PC-9 (cell line): ENCODE results near the gene JDP2.

Source experiments
- EZH2 ChIP-seq: fragments of 200-600 bp; sonication (generic); IDR thresholded peaks from 2 replicates; pipeline ENCODE4 v1.8.0; 2017; ENCODE audit warnings: antibody characterized with exemption, low read depth
- TF ChIP-seq, protein P1 (sequence below): fragments of 200-600 bp; sonication (generic); conservative IDR thresholded peaks from 2 replicates; pipeline ENCODE4 v1.6.1; 2017; ENCODE audit warnings: mixed run types, antibody characterized with exemption, mild to moderate bottlenecking, moderate library complexity

DNA sequence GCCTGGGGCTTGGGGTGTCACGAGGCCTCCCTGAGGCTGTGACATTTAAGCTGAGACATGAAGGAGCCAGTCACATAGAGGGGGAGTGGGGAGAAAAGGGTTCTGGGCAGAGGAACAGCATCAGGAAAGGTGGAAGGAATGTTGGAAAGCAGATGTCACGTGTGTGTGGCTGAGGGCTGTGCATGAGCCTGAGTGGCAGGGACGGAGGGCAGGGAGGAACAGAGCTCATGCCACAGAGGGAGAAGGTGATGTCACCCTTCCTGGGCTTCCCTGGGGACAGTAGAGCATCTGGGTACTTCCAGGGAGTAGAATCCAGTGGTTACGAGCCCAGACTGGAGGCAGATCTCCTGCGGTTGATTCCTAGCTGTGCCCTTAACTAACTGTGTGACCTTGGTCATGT, 32.0 kb upstream of the JDP2 start:
- TF ChIP-seq, protein P1, sequence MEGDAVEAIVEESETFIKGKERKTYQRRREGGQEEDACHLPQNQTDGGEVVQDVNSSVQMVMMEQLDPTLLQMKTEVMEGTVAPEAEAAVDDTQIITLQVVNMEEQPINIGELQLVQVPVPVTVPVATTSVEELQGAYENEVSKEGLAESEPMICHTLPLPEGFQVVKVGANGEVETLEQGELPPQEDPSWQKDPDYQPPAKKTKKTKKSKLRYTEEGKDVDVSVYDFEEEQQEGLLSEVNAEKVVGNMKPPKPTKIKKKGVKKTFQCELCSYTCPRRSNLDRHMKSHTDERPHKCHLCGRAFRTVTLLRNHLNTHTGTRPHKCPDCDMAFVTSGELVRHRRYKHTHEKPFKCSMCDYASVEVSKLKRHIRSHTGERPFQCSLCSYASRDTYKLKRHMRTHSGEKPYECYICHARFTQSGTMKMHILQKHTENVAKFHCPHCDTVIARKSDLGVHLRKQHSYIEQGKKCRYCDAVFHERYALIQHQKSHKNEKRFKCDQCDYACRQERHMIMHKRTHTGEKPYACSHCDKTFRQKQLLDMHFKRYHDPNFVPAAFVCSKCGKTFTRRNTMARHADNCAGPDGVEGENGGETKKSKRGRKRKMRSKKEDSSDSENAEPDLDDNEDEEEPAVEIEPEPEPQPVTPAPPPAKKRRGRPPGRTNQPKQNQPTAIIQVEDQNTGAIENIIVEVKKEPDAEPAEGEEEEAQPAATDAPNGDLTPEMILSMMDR: no peak
- TF ChIP-seq EZH2: no peak
